SHP77 (cell line): ENCODE data around the gene COX4I2.
A peak's percentile ranks its signal among the peaks of the same experiment; 100 is the strongest.

ENCODE experiments used
- DNase-seq, 2 experiments: peaks; one replicate each; lab custom pipeline; 2025; lab: John Stamatoyannopoulos, UW

Gene COX4I2

GRCh38 chr20:31675828-31676608, 38.3 kb downstream of the COX4I2 start:
- DNase-seq: no peak

DNA sequence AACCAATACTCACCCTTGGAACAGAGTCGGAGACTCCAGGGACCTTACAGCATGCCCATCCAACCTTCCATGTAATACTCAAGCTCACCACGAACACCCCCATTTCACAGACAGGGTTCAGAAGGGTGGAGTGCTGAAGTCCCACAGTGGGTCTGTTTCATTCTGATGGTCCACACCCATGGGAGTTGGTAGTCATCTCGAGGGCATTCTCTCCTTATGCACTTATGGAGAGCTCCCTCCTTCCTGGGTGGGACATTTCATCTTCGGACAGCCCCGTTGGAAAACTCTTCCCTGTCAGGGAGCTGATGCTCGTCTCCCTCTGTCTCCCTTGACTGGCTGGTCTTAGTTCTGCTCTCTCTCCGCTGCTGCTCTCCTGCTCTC, 38.9 kb downstream of the COX4I2 start:
- no peak for DNase-seq

GRCh38 chr20:31677553-31678260, 40.0 kb downstream of the COX4I2 start:
- DNase-seq: no peak

DNA sequence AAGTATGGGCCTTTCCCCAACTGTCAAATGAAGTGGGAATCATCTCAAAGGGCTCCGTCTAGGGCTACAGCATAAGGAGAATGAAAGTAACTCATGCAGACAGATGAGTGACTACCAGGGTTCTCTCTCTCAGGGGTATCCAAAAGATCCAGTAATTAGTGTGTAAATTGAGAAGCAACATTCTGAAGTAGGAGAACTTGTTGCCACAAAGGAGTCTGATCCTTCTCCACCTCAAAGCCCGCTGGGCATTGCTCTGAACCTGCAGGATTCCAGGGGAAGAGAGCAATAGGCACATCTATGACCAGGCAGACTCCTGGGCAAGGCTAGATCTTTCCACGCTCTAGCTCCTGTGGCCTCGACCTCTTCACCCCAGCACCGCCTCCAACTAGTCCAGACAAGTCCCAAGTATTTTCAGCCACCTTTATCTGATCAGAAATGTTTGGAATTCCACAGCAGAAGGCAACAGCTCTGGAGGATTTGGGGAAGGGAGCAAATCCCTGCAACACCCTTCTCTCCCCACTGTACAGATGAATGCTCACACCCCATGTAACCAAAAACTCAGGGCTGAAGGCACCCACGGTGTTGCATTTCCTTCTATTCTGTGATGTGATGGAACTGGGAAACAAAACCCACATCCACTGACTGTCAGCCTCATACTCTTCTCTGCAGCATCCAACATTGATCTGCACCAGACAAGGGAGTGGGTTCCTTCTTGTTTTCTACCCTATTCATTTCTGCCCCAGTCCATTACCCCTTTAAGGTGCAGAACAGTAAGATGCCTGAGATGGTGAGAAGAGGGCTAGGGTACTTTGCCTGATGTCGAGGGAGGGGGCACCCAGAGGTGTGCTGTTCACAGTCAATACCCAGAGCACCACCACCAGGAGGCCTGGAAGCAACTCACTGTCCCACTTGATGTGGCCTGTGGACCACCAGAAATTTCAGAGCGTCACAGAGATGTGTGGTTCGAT, 41.0 kb downstream of the COX4I2 start:
- DNase-seq: no peak

DNA sequence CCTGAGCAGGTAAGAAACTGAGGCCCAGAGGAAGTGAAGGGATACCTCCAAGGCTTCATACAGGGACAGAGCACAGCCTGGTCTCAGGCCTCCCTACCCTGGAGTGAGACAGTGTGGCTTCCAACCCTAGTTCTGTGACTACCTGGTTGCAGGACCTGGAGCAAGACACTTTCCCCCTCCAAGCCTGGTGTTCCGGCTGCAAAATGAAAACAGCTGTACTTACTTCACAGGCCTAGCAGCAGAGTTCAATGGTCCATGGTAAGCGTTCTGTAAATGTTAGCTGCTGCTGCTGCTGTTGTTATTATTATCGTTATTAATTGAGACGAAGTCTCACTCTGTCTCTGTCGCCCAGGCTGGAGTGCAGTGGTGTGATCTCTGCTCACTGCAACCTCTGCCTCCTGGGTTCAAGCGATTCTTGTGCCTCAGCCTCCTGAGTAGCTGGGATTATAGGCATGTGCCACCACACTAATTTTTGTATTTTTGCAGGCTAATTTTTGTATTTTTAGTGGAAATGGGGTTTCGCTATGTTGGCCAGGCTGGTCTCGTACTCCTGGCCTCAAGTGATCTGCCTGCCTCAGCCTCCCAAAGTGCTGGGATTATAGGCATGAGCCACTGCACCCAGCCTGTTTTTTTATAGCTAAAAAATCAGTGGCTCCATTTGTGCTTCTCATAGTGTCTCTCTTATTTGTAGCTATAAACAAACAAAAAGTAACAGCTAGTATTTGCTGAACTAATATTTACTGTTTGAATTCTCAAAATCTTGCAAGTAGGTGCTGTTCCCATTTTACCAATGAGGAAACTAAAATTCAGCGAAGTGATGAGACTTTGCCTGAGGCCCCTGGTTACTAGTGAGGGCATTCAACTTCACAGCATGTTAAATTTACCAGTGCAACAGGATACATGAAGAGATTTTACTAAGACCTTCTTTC, 41.9 kb downstream of the COX4I2 start:
- no peak for DNase-seq

DNA sequence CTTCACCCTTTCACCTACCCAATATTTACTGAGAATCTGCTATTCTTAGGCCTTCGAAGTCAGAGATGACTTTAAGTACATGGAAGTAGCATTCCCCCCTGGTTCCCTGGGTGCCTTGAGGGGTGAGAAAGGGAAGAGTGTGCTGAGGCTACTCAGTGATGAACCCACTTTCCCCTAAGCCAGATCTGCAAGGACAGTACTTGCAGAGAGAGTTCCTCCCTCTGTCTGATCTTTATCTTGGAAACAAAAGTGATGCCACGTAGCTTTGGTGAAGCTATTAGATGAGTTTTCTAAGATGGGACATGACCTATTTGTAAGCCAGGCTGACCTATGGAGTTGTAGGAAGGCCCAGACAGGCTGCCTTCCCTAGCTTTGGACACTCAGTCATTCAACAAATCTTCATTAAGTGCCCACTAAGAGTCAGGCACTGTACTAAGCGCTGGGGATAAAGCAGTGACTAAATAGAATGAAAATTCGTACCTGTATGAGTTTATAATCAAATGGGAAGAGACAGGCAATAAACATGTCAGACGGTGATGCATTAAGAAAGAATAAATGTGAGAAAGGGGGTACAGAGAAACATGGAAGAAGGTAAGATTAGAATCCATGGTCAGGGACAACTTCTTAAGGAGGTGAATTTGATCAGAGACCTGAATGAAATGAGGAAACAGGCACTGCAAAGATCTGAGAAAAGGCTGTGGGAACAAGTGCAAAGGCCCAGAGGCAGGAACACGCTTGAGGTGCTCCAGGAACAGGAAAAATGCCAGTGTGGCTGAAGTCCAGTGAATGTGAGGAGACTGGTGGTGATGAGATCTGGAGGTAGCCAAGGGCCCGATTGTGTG, 42.8 kb downstream of the COX4I2 start:
- no peak for DNase-seq

DNA sequence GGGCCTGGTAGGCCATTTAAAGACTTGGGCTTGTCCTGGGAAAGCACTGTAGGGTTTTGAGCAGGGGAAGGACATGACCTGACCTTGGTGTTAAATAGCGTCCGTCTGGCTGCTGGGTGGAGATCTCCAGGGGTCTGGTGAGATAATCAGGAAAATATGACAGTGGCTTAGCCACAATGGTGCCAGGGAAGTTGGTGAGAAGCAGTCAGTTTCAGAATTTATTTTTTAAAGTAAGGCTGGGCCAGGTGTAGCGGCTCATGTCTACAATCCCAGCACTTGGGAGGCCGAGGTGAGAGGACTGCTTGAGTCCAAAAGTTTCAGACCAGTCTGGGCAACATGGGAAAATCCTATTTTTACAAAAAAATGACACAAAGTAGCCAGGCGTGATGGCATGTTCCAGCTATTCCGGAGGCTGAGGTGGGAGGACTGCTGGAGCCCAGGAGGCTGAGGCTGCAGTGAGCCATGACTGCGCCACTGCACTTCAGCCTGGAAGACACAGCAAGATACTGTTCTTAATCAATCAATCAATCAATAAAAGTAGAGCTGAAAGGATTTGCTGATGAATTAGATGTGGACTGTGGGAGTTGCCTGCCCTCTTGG, 43.5 kb downstream of the COX4I2 start:
- no peak for DNase-seq

- no peak for DNase-seq
Measured at GRCh38 chr20:31681769-31682168, 44.1 kb downstream of the COX4I2 start.

DNA sequence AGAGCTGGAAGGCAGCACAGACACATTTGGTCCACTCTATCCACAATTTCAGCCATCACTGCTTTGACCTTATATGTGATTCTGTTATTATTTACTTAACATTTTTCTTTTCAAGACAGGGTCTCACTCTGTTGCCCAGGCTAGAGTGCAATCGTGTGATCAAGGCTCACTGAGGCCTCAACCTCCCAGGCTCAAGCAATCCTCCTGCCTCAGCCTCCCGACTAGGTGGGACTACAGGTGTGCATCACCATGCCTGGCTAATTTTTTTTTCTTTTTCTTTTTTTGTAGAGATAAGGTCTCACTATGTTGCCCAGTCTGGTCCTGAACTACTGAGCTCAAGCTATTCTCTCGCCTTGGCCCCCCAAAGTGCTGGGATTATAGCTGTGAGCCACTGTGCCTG, 44.6 kb downstream of the COX4I2 start:
- DNase-seq: no peak

DNA sequence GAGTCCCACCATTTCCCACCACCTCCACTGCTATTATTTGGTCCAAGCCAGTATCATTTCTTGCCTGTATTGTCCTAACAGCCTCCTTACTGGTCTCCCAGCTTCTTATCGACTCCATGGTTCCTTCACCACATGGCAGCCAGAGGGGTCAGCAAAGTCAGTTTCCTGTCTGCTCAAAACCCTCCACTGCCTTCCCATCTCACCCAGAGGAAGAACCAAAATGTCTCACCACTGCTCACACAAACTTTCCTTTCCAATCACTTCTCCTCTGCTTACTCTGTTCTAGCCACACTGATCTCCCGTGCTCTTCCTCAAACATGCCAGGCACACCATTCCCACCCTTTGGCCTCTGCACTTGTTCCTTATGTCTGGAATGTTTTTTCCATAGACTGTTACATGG, 45.2 kb downstream of the COX4I2 start:
- DNase-seq: no peak

DNA sequence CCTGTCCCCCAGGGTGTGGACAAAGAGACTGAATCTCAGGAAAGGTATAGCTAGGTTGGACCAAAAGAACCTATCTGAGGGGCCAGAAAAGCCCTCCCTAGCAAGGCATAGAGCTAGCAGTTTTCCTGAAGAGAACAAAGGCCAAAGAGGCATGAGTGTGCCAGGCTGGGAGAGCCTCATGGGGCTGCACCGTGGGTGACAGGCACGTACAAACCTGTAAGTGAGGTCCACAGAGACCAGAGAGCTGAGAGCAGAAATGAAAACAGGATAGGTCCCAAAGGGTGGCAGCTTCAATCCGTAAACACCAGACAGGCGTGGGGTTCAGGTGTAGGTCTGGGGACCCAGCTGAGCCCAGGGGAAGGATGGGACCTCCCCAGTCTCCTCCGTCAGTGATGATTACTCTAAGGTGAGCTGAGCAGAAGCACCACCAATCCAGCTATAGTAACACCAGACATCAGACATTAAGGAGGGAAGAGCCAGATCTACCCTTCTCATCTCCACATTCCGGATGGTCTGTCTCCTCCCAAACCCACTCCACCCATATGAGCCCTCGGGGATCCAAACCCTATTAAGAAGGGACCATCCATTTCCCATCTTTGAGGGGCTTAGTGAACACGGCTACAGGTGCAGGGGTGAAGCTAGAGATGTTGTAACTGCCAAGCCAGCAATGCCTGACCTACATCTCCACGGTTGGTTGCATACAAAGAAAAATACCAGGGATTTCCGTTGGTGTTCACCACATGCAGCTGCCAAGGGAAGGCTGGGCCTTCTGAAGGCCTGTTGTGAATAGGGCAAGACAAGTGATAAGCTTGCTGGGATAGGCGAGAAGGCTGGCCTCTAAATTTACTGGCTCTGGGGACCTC, 46.7 kb downstream of the COX4I2 start:
- DNase-seq: peak in 1 of 2 experiments; percentile 46

DNA sequence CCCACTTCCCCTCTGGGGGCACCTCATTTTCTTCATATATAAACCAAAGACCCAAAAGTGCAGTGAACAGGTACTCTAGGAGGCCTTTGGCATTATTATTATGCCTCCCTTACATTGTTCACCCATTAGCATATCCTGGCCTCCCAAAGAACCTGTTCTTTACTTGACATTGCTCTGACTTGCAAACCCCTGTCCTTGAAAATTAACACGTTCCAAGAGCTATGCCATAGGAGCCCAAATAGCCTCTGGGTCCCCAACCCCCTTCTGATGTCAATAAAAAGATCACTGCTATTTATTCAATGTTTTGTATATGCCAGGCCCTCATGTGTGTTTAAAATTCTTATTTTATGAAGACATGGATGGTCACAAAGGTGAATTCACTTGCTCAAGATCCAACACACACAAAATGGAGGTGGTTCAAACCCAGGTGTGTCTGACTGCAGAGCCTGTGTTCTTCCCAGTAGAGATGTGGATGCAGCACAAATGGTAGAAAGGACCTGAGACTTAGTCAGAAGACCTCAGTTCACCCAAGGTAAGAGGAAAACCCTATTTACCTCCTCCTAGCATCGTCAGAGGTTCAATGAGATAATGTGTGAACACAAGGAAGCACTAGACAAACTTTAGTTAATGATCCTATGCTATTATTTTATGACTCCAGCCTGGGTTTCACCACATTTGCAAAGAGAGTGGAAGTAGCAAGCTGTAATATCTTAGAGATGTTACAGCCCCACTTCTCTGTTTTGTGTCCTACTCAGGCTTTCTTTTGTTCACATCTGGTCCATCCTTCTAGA, 48.3 kb downstream of the COX4I2 start:
- DNase-seq: no peak

DNA sequence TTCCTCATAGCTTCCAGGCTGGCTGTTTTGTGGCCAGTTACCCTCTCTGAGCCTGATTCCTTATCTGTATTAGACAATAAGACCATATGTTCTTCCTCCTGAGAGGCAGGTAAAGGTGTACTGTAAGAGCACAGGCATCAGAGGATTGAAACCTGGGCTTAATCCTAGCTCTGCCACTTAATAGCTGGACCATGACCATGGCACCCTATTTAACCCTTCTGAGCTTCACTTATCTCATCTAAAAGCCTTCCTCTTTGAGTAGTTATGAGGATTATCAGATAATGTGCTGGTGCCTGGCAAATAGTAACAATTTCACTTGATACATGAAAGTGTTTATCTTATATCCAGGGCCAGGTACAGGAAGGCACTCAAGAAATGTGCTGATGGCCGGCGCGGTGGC, 50.1 kb downstream of the COX4I2 start:
- DNase-seq: no peak

DNA sequence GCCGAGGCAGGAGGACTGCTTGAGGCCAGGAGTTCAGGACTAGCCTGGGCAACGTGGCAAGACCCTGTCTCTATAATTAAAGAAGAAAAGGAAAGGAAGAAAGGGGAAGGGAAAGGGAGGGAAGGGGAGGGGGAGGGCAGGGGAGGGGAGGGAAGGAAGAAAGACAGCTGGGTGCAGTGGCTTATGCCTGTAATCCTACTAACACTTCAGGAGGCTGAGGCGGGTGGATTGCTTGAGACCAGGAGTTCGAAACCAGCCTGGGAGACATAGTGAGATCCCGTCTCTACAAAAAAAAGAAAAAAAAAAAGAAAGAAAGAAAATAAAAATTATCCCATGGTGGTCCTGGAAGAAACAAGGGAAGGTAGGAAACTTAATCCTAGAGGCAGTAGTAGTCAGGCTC, 51.4 kb downstream of the COX4I2 start:
- DNase-seq: no peak

GRCh38 chr20:31690124-31690666, 52.5 kb downstream of the COX4I2 start:
- no peak for DNase-seq

GRCh38 chr20:31691646-31692275, 54.0 kb downstream of the COX4I2 start:
- no peak for DNase-seq

GRCh38 chr20:31693402-31693801, 55.7 kb downstream of the COX4I2 start:
- DNase-seq: no peak
